Bronchial epithelial cell (primary cell): ENCODE measurements around the gene PKNOX1. TPM values are rescaled to one million over a fixed set of nuclear protein-coding genes. Genes with fewer than 3 reads are reported as not detected.
"Not testable (repeated sequence)": the region's sequence is repeated elsewhere in the genome, so short reads cannot be mapped to it uniquely, and the experiment has no call there.

ENCODE experiments used
- DNase-seq: peaks from one replicate; pipeline ENCODE4 v3.0.0-alpha.2; 2010; ENCODE audit warnings: low read depth
- FAIRE-seq: peaks from 2 replicates; lab custom pipeline; 2011; peaks lifted over from hg19 to GRCh38; lab: Jason Lieb, UNC
- H3K27me3 ChIP-seq: 2 replicates; pipeline ENCODE4 v1.5.1; 2011; ENCODE audit warnings: low read length; ENCODE audit not compliant: control insufficient read depth, insufficient read depth
- H3K36me3 ChIP-seq: 2 replicates; pipeline ENCODE4 v1.5.1; 2011; ENCODE audit warnings: low read length; ENCODE audit not compliant: control insufficient read depth, insufficient read depth
- H3K4me3 ChIP-seq: 2 replicates; pipeline ENCODE4 v1.5.1; 2011; ENCODE audit warnings: mild to moderate bottlenecking, low read depth, low read length, control low read depth
- total RNA-seq: library from RNA; depleted of rRNA; stranded (reverse); fragments of >200 nt; gene quantifications from 2 replicates; pipeline ENCODE4 v1.2.1, GENCODE V29; 2014
- TF ChIP-seq, protein P1 (sequence below): IDR thresholded peaks from 2 replicates; pipeline ENCODE4 v1.5.1; 2011; ENCODE audit warnings: mild to moderate bottlenecking, moderate library complexity, low read length, control low read depth, inconsistent platforms; ENCODE audit not compliant: insufficient read depth, severe bottlenecking

PKNOX1 gene
- total RNA-seq, 1 donor from 2014 or later: 7.9 TPM

DNA sequence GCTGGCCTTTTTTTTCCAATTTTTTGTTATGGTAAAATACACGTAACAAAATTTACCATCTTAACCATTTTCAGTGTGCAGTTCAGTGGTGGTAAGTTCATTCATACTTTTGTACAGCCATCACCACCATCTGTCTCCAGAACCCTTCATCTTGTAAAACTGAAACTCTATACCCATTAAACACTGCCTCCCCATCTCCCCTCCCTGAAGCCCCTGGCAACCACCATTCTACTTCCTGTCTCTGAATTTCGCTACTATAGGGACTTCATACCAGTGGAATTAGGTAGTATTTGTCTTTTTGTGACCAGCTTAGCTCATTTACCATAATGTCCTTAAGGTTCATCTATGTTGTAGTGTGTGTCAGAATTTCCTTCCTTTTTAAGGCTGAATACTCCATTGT, 8.7 kb downstream of the PKNOX1 start:
- Histone ChIP-seq H3K27me3 (no peaks in the 10 kb centered on the region), H3K4me3 (no peak overlapping the region), H3K36me3 (no peaks in the 10 kb centered on the region)
- DNase-seq (no peak), FAIRE-seq (no peak)
- TF ChIP-seq, protein P1, sequence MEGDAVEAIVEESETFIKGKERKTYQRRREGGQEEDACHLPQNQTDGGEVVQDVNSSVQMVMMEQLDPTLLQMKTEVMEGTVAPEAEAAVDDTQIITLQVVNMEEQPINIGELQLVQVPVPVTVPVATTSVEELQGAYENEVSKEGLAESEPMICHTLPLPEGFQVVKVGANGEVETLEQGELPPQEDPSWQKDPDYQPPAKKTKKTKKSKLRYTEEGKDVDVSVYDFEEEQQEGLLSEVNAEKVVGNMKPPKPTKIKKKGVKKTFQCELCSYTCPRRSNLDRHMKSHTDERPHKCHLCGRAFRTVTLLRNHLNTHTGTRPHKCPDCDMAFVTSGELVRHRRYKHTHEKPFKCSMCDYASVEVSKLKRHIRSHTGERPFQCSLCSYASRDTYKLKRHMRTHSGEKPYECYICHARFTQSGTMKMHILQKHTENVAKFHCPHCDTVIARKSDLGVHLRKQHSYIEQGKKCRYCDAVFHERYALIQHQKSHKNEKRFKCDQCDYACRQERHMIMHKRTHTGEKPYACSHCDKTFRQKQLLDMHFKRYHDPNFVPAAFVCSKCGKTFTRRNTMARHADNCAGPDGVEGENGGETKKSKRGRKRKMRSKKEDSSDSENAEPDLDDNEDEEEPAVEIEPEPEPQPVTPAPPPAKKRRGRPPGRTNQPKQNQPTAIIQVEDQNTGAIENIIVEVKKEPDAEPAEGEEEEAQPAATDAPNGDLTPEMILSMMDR: no peak

DNA sequence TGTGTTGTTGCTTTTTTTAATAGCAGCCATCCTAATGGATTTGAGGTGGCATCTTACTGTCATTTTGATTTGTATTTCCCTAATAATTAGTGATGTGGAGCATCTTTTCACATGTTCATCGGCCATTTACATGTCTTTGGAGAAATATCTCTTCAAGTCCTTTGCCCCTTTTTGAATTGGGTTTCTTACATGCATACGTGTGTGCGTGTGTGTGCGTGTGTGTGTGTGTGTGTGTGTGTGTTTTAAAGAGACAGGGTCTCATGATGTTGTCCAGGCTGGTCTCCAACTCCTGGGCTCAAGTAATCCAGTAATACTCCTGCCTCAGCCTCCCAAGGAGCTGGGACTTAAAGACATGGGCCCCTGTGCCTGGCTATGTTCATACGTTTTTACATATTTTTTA, 9.5 kb downstream of the PKNOX1 start:
- TF ChIP-seq, protein P1: no peak
- DNase-seq: no peak
- FAIRE-seq: no peak
- Histone ChIP-seq H3K4me3 (no peak overlapping the region), H3K36me3 (no peaks in the 10 kb centered on the region), H3K27me3 (no peaks in the 10 kb centered on the region)

DNA sequence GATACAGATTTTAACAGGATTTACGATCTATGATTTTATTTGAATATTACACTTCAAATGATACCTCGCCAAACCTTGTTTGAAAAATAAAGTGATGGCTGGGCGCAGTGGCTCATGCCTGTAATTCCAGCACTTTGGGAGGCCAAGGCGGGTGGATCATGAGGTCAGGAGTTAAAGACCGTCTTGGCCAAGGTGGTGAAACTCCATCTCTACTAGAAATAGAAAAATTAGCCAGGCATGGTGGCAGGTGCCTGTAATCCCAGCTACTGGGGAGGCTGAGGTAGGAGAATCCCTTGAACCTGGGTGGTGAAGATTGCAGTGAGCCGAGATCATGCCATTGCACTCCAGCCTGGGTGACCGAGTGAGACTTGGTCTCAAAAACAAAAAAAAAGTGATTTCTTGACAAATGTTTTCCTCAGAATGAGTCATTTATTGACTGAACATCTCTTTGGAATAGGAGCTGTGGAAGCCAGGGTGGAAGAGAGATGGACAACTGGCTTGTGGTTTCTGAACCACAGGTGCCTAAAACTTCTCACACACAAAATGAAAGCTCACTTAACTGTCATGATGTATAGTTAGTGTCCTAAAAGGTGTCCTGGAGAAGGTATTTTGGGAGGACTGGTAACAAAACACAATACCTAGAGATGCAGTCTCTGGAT, 11.9 kb downstream of the PKNOX1 start:
- no peak for DNase-seq
- Histone ChIP-seq H3K36me3 (no peaks in the 10 kb centered on the region), H3K4me3 (no peak overlapping the region), H3K27me3 (no peaks in the 10 kb centered on the region)
- TF ChIP-seq, protein P1: no peak
- no peak for FAIRE-seq

DNA sequence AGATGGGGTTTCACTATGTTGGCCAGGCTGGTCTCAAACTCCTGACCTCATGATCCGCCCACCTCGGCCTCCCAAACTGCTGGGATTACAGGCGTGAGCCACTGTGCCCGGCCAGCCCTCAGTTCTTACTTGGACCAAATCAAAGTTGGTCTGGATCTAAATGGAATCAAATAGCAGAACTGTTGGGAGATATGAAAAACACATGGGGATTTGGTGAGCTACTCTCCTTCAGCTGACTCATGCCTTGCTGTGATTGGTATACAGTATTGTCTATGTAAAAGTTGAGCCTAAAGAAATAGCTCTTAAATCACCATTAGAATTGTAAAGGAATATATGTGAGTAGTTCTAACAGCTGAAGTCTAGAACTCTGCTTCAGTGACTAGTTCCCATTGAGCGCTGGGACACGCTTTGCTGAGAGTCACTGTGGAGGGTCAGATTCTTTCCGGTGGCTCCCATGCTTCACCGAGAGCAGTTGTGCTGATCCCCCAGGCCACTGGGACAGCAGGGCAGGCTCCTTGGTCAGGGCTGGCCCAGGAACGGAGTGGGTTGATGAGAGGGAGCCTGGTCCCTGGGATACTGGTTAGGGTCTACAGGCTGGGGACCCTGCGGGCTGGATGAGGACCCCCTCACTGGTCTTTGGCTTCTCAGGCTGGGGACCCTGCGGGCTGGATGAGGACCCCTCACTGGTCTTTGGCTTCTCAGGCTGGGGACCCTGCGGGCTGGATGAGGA, 14.0 kb downstream of the PKNOX1 start:
- TF ChIP-seq, protein P1: no peak
- FAIRE-seq: no peak
- peaks cover 1% of the 10 kb centered on the region for H3K36me3 ChIP-seq

DNA sequence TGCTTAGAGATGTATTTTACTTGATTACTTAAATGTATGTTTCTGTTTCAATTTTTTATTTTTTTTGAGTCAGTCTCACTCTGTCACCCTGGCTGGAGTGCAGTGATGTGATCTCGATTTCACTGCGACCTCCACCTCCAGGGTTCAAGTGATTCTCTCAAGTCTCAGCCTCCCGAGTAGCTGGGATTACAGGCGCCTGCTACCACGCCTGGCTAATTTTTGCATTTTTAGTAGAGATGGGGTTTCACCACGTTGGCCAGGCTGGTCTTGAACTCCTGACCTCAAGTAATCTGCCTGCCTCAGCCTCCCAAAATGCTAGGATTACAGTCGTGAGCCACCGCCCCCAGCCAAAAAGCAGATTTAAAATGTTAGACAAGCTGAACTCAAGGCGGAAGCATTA, 15.0 kb downstream of the PKNOX1 start:
- FAIRE-seq, DNase-seq, H3K36me3 ChIP-seq, H3K27me3 ChIP-seq, H3K4me3 ChIP-seq: not testable (repeated sequence)

More for the DNA sequence above, 14.0 kb downstream of the PKNOX1 start:
- H3K4me3 ChIP-seq: no peak overlapping the region
- no peak for DNase-seq
- no peaks in the 10 kb centered on the region for H3K27me3 ChIP-seq

DNA sequence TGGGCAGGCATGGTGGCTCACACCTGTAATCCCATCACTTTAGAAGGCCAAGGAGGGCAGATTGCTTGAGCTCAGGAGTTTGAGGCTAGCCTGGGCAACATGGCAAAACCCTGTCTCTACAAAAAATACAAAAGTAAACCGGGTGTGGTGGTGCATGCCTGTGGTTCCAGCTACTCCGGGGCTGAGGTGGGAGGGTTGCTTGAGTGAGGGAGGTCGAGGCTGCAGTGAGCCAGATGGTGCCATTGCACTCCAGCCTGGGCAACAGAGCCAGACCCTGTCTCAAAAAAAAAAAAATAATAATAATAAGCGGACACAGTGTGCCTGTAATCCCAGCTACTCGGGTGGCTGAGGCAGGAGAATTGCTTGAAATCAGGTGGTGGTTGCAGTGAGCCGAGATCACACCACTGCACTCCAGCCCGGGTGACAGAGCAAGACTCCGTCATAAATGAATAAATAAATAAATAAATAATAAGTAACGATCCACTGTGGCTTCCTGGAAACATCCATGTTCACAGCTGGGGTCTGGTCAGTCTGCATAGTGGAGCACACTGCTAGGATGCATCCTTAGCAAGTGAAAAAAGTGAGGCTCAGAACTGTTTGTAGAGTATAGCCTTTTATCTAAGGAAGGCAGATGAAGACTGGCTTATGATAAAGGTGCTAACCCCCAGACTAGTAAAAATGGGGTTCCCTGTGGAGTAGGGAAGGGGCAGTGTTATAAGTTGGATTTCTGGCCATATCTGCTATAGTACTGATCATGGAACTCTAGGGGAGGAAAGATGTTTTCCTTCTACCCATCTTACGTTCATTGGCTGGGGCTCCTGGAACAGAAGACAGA, 15.7 kb downstream of the PKNOX1 start:
- Histone ChIP-seq H3K4me3 (no peak overlapping the region), H3K27me3 (no peaks in the 10 kb centered on the region), H3K36me3 (peaks cover 1% of the 10 kb centered on the region)
- DNase-seq (no peak), FAIRE-seq (no peak)
- TF ChIP-seq, protein P1: no peak
